ENCODE measurements around the gene CHCHD6. TPM values are rescaled to one million over a fixed set of nuclear protein-coding genes. Genes with fewer than 3 reads are reported as not detected.

Gene CHCHD6, protein sequence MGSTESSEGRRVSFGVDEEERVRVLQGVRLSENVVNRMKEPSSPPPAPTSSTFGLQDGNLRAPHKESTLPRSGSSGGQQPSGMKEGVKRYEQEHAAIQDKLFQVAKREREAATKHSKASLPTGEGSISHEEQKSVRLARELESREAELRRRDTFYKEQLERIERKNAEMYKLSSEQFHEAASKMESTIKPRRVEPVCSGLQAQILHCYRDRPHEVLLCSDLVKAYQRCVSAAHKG
- 16.9 to 22.3 TPM (median 20.3 TPM) in 5 replicates for total RNA-seq (2022; extraction: Qiagen RNA extraction)

DNA sequence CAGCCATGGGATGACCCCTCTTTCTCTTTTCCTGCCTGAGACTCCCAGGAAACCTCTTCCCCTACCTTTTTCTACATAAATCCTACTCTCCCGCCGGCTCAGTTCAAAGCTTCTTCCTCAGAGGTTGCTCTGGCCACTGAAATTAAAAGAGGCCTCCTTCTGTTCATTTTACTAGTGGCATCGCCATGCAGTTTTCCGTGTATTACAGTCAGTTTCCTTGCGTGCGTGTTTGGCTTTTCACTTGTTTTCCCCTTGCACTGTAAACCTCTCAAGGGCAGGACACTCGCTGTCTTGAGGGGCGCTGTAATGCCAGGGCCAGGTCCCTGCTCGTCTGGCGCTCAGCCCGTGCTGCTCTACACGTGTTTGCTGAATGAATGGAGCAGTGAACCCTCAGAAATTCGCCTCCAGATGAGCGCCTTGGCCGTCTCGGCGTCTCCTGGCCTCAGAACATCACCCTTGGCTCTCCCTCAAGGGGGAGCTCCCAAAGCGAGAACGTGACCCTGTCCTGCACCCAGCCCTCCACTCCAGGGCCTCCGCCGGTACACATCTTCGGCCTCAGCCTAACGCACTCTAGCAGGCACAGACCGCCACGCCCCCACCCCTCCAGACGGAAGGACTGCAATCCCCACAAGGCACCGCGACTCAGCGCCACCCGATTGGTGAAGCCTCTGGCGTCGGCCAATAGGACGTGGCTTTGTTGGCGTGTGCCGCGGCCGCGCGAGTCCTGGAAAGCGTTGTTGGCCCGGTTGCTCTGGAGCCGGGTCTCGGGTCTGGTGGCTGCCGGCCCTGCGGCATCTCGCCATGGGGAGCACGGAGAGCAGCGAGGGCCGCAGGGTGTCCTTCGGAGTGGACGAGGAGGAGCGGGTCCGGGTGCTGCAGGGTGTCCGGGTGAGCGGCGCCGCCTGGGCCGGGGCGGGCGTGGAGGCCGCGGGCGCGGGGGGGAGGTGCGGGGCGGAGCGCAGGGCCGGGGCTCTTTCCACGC, at the start of gene CHCHD6:
Gene CHCHD6 (plus strand): TSS at position 729 of the 982 bp plus-strand sequence. CDS start 73 bp downstream, at position 802.

DNA sequence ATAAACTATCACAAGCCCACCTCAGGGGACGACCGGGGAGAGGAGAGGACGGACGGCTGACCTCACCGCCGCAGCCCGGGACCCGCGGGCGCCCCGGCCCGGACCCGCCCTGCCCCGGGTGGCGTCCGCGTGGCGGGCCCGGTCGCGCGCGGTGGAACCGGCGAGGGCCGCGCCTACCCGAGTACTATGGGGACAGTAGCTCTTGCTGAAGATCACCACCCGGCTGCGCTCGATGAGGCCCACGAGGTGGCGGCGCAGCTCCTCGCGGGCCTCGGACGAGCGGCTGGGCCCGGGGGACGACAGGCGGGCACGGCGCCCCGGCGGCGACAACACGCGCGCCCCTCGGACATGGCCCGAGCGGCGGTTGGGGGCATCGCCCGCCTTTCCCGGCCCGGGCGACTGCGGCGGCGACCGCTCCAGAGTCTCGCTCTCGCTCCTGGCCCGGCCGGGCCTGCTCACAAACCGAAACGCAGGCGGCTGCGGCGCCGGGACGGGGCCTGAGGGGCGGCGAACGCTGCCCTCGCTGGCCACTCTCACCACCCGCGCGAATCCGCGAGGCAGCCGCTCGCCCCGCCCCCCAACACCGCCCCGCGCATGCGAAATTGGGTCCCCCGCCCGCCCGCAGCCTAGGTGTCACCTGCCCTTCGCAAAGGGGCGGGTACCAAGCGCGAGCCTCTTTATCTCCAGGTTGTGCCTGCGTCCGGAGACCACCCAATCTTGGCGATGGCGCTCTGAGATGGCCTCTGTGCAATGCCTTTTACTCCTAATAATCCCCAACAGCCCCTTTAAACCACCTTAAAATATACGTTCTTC, 49.3 kb upstream of the CHCHD6 start, which contains the start of gene TXNRD3:
Gene TXNRD3 (minus strand): TSS at position 554 of the 813 bp plus-strand sequence.

DNA sequence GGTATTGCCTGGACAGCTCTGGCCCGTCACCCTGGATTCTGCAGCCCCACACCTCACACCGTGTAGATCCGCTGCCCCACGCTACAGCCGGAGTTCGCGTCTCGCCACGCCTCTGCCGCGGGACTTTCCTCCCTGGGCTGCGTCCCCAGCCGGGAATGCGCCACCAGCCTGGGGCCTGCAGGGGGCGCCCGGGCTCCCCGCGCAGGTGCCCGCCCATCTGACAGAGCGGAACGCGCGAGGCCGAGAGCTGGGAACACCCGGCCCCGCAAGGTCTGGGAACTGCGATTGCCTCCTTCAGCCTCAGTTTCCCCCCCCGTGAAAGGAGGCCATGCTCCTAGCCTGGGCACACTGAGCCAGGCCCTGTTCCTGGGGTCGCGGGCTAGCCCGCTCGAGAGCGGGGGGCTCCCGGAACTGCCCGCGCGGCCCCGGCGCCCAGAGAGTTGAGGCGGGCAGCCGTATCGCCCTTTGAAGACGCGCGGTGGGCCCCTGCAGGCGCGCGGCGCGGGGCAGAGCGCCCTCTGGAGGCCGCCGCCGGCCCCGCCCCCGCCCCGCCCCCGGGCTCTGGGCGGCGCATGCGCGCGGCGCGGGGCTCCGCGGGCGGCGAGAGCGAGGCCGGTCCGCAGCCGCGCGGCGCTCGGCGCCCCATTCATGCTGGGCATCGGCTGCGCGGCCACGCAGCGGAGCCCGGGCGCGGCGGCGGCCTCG, 278.6 kb downstream of the CHCHD6 start, which contains the start of gene PLXNA1:
Gene PLXNA1 (plus strand): TSS at position 645 of the 705 bp plus-strand sequence. CDS start 5,479 bp downstream, outside the sequence.

Other genes with a start within 250 kb of the CHCHD6 start
- gene ZXDC, start 228.3 kb upstream of the CHCHD6 start, total RNA-seq (2022; extraction: Qiagen RNA extraction), result 7.8 to 9.4 TPM (median 9.1 TPM) in 5 replicates
- gene UROC1, start 186.5 kb upstream of the CHCHD6 start, total RNA-seq (2022; extraction: Qiagen RNA extraction), result not detected in 5 replicates
- 0.31 to 1.0 TPM (median 0.91 TPM) in 5 replicates for gene CHST13, start 180.1 kb upstream of the CHCHD6 start, total RNA-seq (2022; extraction: Qiagen RNA extraction)
- gene C3orf22, start 145.3 kb upstream of the CHCHD6 start, total RNA-seq (2022; extraction: Qiagen RNA extraction), result not detected in 5 replicates
- 6.6 to 7.4 TPM (median 7.0 TPM) in 5 replicates for gene TXNRD3, start 49.1 kb upstream of the CHCHD6 start, total RNA-seq (2022; extraction: Qiagen RNA extraction)

Data from A549 treated with AZD2906 at 1 μM for 4 hours (cell line).